HG03521 (cell line): ENCODE results near the gene C22orf39.
A peak's percentile ranks its signal among the peaks of the same experiment; 100 is the strongest.
"Not testable (repeated sequence)": the region's sequence is repeated elsewhere in the genome, so short reads cannot be mapped to it uniquely, and the experiment has no call there.

Source experiments
- ATAC-seq: cut with Tn5 transposase; IDR thresholded peaks from one replicate; pipeline ENCODE4 v1.9.1; 2021; ENCODE audit warnings: mild to moderate bottlenecking, moderate library complexity; ENCODE audit not compliant: unreplicated experiment

C22orf39 gene

GRCh38 chr22:19455033-19455432, 7.5 kb upstream of the C22orf39 start:
- no peak for ATAC-seq

DNA sequence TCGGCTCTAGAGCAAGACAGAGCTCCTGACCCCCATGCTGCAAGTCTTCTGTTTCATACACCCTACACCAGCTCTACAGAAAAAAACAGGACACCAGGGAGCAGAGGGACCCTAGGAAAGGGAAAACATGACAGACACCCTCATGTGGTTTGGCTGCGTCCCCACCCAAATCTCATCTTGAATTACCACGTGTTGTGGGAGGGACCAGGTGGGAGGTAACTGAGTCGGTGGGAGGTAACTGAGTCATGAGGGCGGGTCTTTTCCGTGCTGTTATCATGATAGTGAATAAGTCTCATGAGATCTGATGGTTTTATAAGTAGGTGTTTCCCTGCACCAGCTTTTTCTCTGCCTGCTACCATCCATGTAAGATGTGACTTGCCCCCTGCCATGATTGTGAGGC, 6.6 kb upstream of the C22orf39 start:
- no peak for ATAC-seq

- ATAC-seq = no peak
These were observed 6.2 kb upstream of the C22orf39 start for GRCh38 chr22:19453718-19454117.

DNA sequence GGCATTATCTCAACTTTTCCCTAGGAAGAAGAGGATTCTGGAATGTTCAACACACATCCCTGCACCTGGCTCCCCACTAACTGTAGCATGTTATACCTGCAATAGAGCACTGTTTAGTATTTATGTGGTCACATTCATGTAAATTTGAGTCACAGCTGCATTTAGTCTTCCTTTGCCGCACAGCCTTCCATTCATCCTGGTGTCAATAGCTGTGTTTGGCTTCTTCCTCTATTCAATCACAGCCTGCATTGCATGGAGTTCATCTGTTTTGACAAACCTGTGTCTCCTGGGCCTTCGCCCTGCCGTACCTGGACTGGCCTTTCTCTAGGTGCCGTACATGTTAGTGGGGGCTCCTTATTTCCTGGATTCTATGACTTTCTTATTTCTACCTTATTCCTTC, 4.1 kb upstream of the C22orf39 start:
- no peak for ATAC-seq

GRCh38 chr22:19450363-19451175, 3.1 kb upstream of the C22orf39 start:
- no peak for ATAC-seq

DNA sequence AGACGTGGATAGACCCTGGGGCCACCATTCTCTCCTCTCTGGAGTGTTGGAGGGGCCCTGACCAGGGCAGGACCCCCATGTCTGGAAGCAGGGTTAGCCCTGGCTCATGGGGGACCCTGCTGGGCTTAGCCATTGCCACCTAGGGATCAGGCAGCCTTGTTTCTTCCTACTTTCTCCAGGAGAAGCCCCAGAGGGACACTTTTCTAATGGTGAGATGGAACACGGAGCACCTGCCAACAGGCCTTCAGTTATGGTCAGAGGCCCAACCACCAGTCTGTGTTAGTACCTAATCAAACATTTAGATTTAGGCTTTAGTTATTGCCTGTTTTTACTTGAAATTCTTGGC, 1.9 kb upstream of the C22orf39 start:
- ATAC-seq = no peak

- ATAC-seq = no peak
These were observed 1.4 kb upstream of the C22orf39 start for GRCh38 chr22:19448739-19449421.

GRCh38 chr22:19448076-19448607, 631 bp upstream of the C22orf39 start:
- ATAC-seq = peak; percentile 35

DNA sequence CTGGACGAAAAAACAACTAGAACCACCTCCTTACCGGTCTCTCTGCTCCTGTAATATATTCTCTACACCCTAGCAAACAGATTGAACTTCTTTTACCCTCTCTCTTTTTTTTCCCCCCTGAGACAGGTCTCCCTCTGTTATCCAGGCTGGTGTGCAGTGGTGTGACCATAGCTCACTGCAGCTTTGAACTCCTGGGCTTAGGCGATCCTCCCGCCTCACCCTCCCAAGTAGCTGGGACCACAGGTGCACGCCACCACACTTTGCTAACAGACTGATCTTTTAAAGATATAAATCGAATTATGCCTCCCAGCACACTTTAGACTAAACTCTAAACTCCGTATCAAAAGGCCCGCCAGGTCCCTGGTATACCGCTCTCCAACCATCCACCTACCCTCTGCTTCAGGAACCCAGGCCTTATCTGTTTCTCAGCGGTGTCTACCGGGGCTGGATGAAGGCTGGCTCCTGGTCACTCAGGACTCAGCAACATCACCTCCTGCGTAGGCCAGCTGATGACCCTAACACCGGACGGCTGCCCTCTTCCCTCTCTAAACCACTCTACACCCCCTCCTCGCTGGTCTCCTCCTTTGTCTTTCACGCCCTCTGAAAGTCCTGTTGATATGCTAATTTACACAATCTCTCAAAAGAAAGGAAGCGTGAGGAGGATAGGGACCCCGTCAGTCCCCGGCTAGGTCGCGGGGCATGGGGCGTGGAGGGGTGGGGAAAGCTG, 745 bp downstream of the C22orf39 start:
- no peak for ATAC-seq

DNA sequence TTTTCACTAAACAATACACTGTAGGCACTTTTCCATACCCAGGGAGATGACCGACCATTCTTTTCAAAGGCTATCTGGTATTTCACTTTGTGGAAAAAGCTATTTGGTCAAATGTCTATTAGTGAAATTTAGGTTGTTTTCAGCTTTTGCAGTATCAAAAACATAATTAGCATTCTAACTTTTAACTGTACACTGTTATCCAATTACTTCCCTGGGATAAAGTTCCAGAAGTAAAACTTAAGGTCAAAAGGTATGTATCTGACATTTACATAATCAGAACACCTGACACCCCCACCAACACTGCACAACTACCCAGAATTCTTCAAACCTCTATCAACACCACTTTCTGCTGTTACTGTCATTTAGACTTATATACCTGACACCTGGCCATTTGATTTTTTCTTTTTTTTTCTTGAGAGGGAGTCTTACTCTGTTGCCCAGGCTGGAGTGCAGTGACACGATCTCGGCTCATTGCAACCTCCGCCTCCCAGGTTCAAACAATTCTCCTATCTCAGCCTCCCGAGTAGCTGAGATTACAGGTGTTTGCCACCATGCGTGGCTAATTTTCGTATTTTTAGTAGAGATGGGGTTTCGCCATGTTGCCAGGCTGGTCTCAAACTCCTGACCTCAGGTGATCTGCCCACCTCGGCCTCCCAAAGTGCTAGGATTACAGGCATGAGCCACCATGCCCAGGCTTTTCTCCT, 2.1 kb downstream of the C22orf39 start:
- ATAC-seq = not testable (repeated sequence)

GRCh38 chr22:19443544-19444211, 3.8 kb downstream of the C22orf39 start:
- no peak for ATAC-seq

- ATAC-seq = no peak
These were observed 5.3 kb downstream of the C22orf39 start for GRCh38 chr22:19442166-19442565.

DNA sequence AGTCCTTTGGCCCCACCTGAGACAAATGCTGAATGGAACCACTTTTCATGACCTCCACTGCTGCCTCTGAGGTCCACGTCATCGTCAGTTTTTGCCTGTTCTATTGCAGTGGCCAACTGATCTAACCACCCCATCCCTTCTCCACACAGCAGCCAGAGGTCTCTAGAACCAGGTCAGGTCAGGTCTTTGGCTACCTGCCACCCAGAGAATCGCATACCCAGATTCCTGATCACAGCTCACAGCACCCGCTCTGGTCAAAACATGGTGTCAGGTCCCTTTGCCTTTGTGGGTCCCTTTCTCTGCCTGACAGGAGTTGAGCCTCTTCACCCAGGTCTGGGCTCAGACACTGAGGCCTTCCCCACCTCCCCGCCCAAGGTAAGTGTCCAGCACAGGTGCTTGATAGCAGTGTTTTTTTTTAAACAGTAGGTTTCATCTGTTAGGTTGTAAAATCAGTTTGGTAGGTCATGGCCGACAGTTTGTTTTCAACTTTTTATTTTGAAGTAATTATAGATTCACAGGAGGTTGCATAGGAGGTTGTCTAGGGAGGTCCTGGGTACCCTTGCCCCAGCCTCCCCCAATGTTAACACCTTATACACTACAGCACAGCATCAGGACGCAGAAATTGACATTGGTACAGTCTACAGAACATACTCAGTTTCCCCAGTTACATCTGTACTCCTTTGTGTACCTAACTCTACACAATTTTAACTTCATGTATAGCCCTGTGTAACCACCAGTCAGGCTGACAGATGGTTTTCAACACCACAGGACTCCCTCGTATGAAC, 6.9 kb downstream of the C22orf39 start:
- no peak for ATAC-seq

- no peak for ATAC-seq
These were observed 9.2 kb downstream of the C22orf39 start for GRCh38 chr22:19438298-19438697.

- ATAC-seq = not testable (repeated sequence)
These were observed 10.9 kb downstream of the C22orf39 start for GRCh38 chr22:19436444-19437161.

- ATAC-seq = no peak
These were observed 12.5 kb downstream of the C22orf39 start for GRCh38 chr22:19434829-19435580.

- no peak for ATAC-seq
These were observed 13.1 kb downstream of the C22orf39 start for GRCh38 chr22:19434401-19434800.

GRCh38 chr22:19432133-19432851, 15.2 kb downstream of the C22orf39 start, which contains the start of gene MRPL40:
Gene MRPL40 (plus strand): TSS chr22:19432545. CDS start chr22:19432555, 10 bp downstream.
- peak; percentile 69 for ATAC-seq
